Measurements from ENCODE around the gene SLC9A9. TPM values are rescaled to one million over a fixed set of nuclear protein-coding genes. Genes with fewer than 3 reads are reported as not detected.

The SLC9A9 gene
- total and polyA plus RNA-seq, 4 donors, result 3.3 to 15.0 (median 6.1) TPM

DNA sequence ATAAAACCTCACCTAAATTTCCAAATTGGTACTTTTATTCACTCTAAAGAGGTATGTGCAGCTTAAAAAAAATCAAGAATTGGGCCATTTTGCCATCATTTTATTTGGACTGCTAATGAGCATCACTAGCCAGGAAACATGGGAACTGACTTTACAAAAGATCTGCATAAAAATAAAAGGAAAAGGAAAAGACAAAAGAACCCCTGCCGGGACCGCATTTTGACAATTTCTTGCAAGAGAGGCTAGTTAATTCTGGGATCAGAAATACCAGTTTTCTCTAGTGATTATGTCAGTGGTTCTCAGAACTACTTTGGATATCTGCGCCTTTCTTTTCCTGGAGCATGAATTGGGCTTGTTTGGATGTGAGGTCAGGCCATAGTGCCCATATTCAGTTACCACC, 439.5 kb downstream of the SLC9A9 start:
- H3K4me1 ChIP-seq (ENCODE audit: control insufficient read depth in 4 of 4, insufficient read depth in 4 of 4, low read length in 3 of 4), result no peaks in the 10 kb centered on the region
- H3K4me3 ChIP-seq (ENCODE audit: low read depth in 1 of 3, low read length in 3 of 3), result no peak overlapping the region
- no peak for DNase-seq (ENCODE audit: low spot score)
- no peaks in the 10 kb centered on the region for H3K36me3 ChIP-seq (ENCODE audit: control insufficient read depth in 4 of 4, insufficient read depth in 3 of 4, low read depth in 1 of 4, low read length in 3 of 4)
- TF ChIP-seq, protein P1, sequence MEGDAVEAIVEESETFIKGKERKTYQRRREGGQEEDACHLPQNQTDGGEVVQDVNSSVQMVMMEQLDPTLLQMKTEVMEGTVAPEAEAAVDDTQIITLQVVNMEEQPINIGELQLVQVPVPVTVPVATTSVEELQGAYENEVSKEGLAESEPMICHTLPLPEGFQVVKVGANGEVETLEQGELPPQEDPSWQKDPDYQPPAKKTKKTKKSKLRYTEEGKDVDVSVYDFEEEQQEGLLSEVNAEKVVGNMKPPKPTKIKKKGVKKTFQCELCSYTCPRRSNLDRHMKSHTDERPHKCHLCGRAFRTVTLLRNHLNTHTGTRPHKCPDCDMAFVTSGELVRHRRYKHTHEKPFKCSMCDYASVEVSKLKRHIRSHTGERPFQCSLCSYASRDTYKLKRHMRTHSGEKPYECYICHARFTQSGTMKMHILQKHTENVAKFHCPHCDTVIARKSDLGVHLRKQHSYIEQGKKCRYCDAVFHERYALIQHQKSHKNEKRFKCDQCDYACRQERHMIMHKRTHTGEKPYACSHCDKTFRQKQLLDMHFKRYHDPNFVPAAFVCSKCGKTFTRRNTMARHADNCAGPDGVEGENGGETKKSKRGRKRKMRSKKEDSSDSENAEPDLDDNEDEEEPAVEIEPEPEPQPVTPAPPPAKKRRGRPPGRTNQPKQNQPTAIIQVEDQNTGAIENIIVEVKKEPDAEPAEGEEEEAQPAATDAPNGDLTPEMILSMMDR (IDR thresholded peaks at IDR 0.05; ENCODE audit: low read depth, low read length, missing input control), result no peak
- TF ChIP-seq EGR1 (IDR thresholded peaks at IDR 0.05; ENCODE audit: low read depth in 2 of 2) (no peak), ATF3 (IDR thresholded peaks at IDR 0.05) (no peak), FOXA1 (IDR thresholded peaks at IDR 0.05) (no peak), YY1 (IDR thresholded peaks at IDR 0.05) (no peak), HNF4A (conservative IDR thresholded peaks at IDR 0.05) (no peak), ZBTB33 (IDR thresholded peaks at IDR 0.05) (no peak), JUND (IDR thresholded peaks at IDR 0.05) (no peak)
- TF ChIP-seq, protein P2, sequence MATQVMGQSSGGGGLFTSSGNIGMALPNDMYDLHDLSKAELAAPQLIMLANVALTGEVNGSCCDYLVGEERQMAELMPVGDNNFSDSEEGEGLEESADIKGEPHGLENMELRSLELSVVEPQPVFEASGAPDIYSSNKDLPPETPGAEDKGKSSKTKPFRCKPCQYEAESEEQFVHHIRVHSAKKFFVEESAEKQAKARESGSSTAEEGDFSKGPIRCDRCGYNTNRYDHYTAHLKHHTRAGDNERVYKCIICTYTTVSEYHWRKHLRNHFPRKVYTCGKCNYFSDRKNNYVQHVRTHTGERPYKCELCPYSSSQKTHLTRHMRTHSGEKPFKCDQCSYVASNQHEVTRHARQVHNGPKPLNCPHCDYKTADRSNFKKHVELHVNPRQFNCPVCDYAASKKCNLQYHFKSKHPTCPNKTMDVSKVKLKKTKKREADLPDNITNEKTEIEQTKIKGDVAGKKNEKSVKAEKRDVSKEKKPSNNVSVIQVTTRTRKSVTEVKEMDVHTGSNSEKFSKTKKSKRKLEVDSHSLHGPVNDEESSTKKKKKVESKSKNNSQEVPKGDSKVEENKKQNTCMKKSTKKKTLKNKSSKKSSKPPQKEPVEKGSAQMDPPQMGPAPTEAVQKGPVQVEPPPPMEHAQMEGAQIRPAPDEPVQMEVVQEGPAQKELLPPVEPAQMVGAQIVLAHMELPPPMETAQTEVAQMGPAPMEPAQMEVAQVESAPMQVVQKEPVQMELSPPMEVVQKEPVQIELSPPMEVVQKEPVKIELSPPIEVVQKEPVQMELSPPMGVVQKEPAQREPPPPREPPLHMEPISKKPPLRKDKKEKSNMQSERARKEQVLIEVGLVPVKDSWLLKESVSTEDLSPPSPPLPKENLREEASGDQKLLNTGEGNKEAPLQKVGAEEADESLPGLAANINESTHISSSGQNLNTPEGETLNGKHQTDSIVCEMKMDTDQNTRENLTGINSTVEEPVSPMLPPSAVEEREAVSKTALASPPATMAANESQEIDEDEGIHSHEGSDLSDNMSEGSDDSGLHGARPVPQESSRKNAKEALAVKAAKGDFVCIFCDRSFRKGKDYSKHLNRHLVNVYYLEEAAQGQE (IDR thresholded peaks at IDR 0.05), result no peak
- no peak overlapping the region for H3K27ac ChIP-seq (ENCODE audit: low read depth in 1 of 2, low read length in 2 of 2)
- no peak overlapping the region for H3K9ac ChIP-seq (ENCODE audit: low read depth in 1 of 2, low read length in 2 of 2)
- no peaks in the 10 kb centered on the region for H3K9me3 ChIP-seq (ENCODE audit: control insufficient read depth in 4 of 4, low read length in 3 of 4)
- WGBS, result 91% methylated on average over 3 of the region's 3 CpGs
- H3K27me3 ChIP-seq (ENCODE audit: control insufficient read depth in 4 of 4, insufficient read depth in 4 of 4, low read length in 3 of 4), result no peaks in the 10 kb centered on the region

GRCh38 chr3:143402602-143403001, 445.7 kb downstream of the SLC9A9 start:
- H3K27ac ChIP-seq (ENCODE audit: low read depth in 1 of 2, low read length in 2 of 2), result no peak overlapping the region
- peaks cover 0 to 4% (median 0%) of the 10 kb centered on the region in 4 donors for H3K27me3 ChIP-seq (ENCODE audit: control insufficient read depth in 4 of 4, insufficient read depth in 4 of 4, low read length in 3 of 4)
- H3K36me3 ChIP-seq (ENCODE audit: control insufficient read depth in 4 of 4, insufficient read depth in 3 of 4, low read depth in 1 of 4, low read length in 3 of 4), result no peaks in the 10 kb centered on the region
- no peak for DNase-seq (ENCODE audit: low spot score)
- H3K4me3 ChIP-seq (ENCODE audit: low read depth in 1 of 3, low read length in 3 of 3), result no peak overlapping the region
- H3K9me3 ChIP-seq (ENCODE audit: control insufficient read depth in 4 of 4, low read length in 3 of 4), result no peaks in the 10 kb centered on the region
- no peak overlapping the region for H3K9ac ChIP-seq (ENCODE audit: low read depth in 1 of 2, low read length in 2 of 2)
- no peaks in the 10 kb centered on the region for H3K4me1 ChIP-seq (ENCODE audit: control insufficient read depth in 4 of 4, insufficient read depth in 4 of 4, low read length in 3 of 4)
- TF ChIP-seq SP1 (IDR thresholded peaks at IDR 0.05) (no peak), HNF4G (IDR thresholded peaks at IDR 0.05) (no peak), EGR1 (IDR thresholded peaks at IDR 0.05; ENCODE audit: low read depth in 2 of 2) (no peak), TAF1 (conservative IDR thresholded peaks at IDR 0.05) (no peak), FOXA2 (IDR thresholded peaks at IDR 0.05) (no peak), MAX (IDR thresholded peaks at IDR 0.05) (no peak), YY1 (IDR thresholded peaks at IDR 0.05) (no peak), ATF3 (IDR thresholded peaks at IDR 0.05) (no peak), GABPA (IDR thresholded peaks at IDR 0.05 in 1 of 2, conservative IDR thresholded peaks at IDR 0.05 in 1 of 2) (no peak), NR2F2 (IDR thresholded peaks at IDR 0.05) (no peak)
- TF ChIP-seq, protein P1 (IDR thresholded peaks at IDR 0.05; ENCODE audit: low read depth, low read length, missing input control), result no peak
- TF ChIP-seq, protein P2 (IDR thresholded peaks at IDR 0.05), result no peak
